A172 (cell line): ENCODE data around the gene TACR2. TPM values are rescaled to one million over a fixed set of nuclear protein-coding genes. Genes with fewer than 3 reads are reported as not detected.

Experiments
- DNase-seq: peaks from one replicate; pipeline ENCODE4 v3.0.0-alpha.2; 2015; ENCODE audit warnings: low spot score
- total RNA-seq: library from RNA; depleted of rRNA; stranded (reverse); fragments of >200 nt; shearing (Covaris generic); gene quantifications from 2 replicates; pipeline ENCODE4 v1.2.3, GENCODE V29; 2014

Gene TACR2
- total RNA-seq, 1 experiment from 2014 or later = not detected

DNA sequence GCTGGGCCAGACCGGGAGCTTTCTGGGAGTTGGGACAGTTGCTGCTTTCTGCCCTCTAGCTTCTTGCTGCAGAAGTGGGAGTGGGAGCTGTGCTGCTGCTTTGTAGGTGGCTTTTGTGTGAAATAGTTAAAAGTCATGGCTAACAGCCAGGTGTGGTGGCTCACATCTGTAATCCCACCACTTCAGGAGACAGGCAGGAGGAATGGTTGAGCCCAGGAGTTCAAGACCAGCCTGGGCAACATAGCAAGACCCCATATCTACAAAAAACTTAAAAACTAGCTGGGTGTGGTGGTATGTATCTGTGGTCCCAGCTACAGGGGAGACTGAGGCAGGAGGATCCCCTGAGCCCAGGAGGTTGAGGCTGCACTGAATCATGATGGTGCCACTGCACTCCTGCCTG is 13.7 kb downstream of the TACR2 start:
- no peak for DNase-seq

DNA sequence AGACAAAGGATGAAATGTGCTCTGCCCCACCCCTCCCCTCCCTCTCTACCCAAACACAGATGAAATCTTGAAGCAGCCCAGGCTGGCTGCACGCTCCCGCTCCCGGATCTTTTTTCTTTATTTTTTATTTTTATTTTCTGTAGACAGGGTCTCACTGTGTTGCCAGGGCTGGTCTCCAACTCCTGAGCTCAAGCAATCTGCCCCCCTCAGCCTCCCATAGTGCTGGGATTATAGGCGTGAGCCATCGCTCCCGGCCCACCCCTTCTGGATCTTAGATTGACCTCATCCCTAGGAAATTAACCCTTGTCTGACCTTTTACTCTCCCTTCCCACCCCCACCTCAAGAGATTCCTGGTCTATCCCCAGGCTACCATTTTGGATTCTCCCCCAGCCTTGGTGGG is 14.3 kb downstream of the TACR2 start:
- no peak for DNase-seq

DNA sequence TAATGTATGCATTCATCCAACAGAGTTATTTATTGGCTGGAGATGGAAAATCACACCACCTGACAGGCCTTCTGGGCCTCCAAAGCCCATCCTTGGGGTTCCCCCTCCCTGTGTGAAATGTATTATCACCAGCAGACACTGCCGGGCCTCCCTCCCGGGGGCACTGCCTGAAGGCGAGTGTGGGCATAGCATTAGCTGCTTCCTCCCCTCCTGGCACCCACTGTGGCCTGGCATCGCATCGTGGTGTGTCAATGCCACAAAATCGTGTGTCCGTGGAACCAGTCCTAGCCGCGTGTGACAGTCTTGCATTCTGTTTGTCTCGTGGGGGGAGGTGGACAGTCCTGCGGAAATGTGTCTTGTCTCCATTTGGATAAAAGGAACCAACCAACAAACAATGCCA is 15.3 kb downstream of the TACR2 start:
- DNase-seq = no peak

DNA sequence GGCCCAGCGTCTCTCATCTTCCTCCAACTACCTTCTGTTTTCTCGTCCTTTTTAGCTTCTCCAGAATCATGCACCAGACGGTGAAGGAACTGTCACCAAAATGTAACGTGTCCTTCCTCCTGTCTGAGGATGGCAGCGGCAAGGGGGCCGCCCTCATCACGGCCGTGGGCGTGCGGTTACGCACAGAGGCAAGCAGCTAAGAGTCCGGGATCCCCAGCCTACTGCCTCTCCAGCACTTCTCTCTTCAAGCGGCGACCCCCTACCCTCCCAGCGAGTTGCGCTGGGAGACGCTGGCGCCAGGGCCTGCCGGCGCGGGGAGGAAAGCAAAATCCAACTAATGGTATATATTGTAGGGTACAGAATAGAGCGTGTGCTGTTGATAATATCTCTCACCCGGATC is 15.8 kb downstream of the TACR2 start:
- DNase-seq = no peak

DNA sequence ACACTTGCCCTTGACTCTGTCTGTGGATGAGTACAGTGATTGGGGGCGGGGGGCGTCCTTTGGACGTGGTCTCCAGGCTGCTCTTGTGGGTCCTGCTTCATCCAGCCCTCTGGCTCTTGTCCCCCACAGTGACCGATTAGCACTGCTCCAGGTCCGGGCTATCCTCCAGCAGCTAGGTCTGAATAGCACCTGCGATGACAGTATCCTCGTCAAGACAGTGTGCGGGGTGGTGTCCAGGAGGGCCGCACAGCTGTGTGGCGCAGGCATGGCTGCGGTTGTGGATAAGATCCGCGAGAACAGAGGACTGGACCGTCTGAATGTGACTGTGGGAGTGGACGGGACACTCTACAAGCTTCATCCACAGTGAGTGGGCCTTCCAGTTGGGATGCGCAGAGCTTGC is 18.3 kb downstream of the TACR2 start:
- no peak for DNase-seq

DNA sequence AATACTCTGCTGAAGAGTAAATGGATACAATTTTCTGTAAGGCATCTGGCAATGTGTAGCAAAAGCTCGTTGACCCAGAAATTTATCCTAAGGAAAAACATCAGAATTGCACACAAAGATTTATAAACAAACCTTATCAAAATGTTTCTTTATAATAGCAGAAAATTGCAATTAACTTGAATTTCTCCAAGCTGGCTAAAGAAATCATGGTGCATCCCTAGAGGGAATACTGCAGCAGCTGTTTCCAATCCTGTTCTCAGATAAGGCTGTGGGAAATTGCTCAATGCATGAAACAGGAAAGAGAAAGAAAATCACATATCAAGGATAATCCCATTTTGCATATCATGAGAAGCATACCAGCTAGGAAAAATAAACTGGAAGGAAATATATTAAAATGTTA is 18.7 kb downstream of the TACR2 start:
- DNase-seq = no peak

DNA sequence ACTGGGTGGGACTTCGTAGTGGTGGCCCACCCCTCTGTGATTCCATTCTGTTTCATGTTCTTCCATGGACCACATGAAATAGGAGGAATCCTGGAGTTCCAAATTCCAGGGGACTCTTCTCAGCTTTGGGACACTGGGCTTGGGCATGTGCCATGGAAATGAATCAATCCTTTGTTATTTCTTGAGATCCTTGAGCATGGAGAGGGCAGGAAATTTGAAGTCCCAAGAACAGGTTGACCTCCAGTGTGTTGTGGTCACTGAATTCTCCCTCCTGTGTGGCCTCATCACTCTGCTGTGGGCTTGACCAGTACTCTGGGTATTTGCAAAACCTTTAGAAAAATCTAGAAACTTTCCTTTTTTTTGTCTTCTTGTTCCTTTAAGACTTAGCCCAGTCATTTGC is 22.7 kb downstream of the TACR2 start:
- DNase-seq = no peak

DNA sequence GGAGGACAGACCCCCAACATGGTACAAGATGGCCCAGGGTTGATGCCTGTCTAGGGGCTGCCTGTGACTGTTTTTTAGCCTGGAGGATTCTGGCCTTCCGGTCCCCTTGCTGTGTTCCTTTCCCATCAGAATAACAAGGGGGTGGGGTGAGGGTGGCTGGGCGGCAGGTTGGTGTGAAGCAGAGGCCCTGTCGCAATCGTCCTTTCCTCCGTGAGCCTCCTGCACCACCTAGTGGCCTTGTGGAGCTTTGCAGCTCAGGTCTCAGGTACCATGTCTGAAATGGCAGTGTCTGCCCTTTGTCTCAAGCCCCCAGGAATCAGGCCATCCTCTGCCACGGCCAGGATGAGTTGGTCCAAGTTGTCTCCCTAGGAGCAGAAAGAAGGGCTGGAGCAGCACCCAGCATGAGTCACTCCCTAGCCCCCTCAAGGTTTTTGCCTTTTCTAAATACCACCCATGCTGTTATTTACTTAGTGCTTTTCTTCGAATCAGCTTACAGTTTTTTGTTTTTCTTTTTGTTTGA is 24.2 kb downstream of the TACR2 start:
- DNase-seq = peak; percentile 80

DNA sequence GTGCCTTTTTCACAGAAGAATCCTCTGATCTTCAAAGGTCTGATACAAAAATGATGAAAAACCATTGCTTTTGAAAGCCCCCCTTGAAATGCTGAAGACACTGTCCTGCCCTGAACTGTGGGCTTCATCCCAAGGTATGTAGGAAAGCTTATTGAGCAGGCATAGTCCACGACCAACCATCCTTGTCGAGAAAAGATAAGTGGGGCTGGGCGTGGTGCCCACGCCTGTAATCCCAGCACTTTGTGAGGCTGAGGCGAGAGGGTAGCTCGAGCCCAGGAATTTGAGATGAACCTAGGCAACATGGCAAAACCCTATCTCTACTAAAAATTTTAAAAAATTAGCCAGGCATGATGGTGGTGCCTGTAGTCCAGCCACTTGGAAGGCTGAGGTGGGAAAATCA is 25.6 kb downstream of the TACR2 start:
- no peak for DNase-seq

DNA sequence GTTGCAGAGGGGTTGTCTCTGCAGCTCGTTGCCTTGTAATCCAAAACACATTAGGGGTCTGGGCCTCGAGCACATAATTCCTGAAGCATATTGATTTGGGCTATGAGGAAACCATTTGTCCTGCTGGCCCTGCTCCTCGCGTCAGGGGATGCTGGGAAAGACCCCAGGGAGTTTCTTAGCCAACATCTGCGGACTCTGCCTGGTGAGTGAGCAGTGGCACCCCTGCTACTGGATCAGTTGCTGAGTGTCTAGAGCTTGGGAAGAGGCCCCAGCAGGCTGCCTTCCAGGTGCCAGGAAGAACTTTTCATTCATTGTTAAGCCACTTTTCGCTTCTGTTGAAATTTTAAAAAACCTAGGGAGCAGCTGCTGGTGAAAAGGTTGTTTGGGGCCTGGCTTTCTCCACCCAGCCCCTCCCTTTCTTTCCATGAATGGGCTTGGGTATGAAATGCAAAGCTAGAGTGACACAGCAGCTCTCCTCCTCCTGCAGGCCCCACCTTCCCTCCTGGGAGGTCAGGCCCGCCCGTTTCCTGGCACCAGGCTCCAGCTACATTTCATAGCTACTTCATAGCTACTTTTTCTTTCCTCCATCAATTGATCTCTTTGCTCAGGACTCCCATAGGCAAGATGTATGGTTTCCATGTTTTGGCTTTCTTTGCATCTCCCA is 26.8 kb downstream of the TACR2 start:
- DNase-seq = peak; percentile 72

DNA sequence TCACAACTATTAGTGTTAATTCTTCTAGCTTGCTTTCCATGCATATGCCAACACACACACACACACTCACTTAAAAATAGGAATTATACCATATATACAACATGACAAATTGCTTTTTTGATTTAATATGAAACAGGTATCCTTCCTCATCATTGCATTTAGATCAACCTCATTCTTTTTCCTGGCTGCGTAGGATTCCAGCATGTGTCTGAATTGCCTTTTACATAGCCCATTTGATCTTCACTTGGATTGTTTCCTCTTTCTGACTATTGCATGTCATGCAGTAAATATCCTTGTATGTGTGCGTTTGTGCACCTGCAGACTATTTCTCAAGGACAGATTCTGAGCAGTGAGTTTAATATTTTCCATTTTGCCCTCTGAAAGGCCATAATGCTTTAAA is 28.2 kb downstream of the TACR2 start:
- no peak for DNase-seq

DNA sequence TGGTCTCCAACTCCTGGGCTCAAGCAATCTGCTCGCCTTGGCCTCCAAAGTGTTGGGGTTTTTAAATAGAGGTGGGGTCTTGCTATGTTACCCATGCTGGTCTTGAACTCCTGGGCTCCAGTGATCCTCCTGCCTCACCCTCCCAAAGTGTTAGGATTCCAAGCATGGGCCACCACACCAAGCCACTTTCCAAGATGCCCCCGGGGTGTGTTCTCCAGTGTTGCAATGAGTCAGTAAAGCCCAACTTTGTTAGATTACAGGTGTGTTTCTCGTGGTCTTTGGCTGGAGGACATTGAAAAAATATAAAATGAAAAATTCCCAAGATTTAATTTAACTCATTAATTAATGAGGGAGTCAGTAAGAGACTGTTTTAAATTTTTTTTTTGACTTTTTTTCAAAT is 29.2 kb downstream of the TACR2 start:
- DNase-seq = no peak

DNA sequence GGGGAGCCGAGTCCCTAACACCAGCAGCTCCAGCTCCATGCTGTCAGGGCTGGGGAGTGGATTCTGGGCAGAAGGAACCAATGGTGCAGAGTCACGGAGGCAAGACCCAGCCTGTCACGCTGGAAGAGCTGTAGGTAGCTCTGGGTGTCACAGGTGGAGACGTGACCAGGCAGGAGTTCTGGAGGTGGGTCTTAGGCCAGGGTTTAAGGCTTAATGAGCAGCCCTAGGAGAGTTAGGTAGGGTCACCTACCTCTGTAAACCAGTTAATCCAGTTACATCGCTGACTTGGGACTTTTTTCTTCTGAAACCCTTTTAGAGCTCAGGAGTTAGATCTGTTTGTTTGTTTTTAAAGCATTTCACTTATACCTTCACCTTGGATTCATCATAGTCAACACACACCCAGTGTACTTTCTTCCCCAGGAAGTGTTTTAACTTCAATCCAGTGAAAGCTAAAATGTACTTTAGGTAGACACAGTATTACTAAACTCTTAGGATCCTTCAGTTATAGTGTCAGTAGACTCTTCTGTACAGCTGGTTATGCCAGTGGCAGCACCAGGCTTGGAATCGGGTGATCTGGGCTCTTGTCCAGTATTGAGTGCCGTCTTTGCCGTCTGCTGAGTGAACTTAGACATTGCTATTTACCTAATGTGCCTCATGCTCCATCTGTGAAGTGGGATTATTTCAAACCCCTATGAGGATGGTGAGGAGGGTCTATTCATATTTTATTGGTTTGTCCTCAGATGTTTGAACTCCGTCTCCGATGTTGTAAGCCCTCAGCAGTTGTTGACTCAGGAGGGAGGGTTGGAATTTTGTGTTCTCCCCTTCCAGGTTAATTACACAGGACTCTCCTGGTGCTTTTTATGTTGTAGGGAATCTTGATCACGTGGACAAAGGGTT is 31.0 kb downstream of the TACR2 start:
- DNase-seq = no peak

DNA sequence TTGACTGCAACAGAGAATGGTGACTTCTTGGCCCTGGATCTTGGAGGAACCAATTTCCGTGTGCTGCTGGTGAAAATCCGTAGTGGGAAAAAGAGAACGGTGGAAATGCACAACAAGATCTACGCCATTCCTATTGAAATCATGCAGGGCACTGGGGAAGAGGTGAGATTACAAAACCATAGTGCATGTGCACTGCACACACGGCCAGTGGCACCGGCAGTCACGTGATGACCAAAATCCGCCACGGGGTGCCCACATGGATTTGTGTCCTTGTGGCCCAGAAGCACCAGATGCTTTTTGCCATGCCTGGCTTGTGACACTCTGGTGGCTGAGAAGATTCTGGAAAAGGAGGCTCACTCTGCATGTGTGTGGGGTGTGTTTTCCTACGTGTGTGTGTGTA is 32.4 kb downstream of the TACR2 start:
- no peak for DNase-seq

DNA sequence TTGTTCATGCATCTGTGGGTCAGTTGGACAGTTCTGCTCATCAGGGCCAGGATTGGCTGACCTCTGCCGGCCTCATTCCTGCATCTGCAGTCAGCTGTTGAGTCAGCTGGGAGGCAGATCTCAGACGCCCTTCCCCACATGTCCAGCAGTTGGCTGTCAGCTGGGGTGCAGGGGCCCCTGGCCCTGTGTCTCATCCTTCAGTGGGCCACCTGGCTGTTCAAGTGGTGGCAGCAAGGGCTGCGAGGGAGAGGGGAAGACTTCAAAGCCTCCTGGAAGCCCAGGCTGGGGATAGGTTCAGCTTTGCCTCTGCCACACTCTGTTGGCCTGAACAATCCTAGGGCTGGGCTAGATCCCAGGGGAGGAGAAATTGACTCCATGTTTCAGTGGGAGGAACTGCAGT is 33.2 kb downstream of the TACR2 start:
- DNase-seq = peak; percentile 68

DNA sequence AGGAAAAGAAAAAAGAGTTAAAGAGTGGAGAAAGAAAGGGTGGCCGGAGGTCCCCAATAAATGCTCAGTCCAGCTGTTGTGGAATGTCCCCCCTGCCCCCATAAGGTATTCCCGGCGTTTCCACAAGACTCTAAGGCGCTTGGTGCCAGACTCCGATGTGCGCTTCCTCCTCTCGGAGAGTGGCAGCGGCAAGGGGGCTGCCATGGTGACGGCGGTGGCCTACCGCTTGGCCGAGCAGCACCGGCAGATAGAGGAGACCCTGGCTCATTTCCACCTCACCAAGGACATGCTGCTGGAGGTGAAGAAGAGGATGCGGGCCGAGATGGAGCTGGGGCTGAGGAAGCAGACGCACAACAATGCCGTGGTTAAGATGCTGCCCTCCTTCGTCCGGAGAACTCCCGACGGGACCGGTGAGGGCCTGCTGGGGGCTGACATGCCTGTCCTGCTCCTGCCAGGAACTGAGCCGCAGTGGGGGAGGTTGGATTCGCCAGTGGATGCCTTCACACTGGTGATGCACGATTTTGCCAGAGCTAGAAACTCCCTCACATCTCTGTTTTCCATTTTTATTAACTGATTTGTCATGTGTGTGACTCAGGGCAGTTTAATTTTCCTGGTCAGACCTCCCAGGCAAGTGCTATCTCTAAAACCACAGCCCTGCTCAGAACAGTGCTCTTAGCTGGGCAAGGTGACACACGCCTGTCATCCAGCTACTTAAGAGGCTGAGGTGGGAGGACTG is 34.2 kb downstream of the TACR2 start:
- DNase-seq = peak; percentile 98

DNA sequence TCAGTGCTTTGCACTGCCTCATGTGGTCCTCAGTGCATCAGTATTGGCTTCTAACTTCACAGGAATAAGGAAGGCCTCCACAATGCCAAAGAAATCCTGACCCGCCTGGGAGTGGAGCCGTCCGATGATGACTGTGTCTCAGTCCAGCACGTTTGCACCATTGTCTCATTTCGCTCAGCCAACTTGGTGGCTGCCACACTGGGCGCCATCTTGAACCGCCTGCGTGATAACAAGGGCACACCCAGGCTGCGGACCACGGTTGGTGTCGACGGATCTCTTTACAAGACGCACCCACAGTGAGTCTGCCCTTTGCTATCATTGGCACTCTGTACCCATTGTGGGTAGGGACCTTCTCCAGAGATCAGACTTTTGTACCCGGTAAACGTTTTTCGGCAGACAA is 36.9 kb downstream of the TACR2 start:
- no peak for DNase-seq

DNA sequence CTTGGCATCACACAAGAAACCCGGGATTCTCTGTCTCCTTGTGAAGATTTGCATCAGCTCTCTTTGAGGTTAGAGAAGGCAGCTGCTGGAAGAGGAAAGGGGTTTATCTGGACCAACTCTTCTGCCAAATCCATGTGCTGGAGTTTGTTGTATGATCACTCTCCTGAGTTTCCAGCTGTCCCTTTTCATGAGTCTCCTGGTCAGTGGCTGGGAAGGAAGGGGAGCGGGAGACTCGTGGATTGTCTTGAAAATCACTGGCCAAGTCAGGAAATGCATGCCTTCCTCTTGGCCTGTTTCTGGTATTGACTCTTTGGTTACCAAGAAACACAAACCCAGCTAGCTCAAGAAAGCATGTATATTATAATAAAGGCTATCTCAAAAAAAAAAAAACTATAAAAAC is 38.8 kb downstream of the TACR2 start:
- DNase-seq = no peak

DNA sequence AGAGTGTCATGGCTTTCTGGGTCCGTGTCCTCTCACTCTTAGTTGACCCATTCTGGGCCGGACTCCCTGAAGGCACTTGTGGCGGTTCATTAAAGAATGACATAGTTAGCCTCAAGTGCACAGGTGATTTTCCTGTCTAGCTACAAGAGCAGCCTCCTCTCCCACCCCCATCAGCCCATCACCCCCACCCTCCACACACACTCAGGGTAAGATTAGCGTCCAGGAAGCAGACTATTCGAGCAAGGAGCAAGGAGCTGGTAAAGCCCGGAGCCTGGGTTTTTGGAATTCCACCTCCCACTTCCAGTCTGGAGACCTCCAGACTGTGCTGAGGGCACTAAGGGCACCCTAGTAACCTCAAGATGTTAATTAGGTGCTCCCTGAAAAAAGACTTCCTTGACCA is 39.5 kb downstream of the TACR2 start:
- no peak for DNase-seq

DNA sequence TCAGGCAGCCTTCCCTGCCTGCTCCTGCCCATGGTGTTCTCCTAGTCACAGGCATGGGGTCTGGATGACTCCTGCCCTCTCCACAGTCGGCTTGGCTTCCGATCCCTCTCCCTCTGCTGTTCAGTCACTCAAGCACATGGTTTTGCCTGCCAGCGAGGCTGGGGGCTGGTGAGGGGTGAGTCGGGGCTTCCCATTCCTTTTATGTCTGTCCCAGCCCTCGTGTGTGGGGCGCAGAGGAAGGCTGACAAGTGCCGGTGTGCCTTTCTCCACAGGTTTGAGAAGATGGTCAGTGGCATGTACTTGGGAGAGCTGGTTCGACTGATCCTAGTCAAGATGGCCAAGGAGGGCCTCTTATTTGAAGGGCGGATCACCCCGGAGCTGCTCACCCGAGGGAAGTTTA is 40.1 kb downstream of the TACR2 start:
- no peak for DNase-seq

DNA sequence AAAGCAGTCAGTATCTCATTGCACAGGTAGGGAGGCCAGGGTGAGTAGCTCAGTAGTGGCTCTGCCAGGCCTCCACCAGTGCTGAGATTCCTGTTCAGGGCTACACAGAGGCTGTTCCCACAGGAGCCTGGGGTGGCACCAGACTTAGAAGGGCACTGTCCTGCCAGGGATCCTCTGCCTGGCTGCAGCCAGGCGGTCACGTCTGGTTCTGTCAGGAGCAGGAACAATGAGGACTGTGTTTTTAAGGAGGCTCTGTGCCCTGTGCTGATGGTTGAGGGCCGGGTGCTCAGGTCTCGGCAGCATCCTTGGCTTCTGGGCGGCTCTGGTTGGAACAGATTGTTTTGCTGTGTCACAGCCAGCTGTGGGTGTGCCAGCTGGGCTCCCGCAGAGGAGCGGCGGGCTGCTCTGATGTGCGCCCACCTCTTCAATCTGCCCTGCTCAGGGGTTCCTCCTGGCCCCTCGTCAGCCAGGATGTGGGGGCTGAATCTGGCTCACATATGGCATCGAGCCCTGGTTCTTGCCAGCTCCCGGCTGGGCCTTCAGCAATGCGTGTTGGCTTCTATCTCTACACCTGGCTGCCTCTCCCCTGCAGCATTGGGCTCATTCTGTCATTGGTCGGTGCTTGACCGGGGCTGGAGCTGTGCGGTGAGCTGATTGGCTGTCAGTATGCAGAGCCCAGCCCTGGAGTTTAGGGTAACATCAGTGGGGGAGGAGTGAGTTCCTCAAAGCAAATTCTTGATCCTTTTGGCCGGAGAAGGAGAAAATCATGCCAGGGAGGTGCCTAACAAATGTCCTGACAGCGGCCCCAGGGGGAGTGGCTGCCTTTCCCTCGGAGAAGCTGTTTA is 41.2 kb downstream of the TACR2 start:
- DNase-seq = no peak

DNA sequence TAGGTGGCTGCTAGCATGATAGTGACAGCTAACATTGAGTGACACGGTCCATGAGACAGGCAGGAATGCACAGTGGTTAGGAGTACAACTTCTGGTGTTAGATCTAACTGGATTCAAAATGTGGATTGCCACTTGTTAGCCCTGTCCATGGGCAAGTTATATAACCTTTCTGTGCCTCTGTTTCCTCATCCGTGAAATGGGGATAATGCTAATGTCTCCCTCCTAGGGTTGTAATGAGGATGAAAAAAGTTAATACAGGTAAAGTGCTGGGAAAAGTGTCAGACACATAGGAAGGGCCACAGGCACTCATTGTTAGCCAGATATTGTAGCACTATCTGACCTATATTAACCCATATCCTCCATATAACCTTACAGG is 41.8 kb downstream of the TACR2 start:
- no peak for DNase-seq
